ENCODE measurements around the gene PGF. TPM values are rescaled to one million over a fixed set of nuclear protein-coding genes. Genes with fewer than 3 reads are reported as not detected.

PGF gene
- total and polyA plus RNA-seq, 2 of the 13 experiments (the other 11 are each of a cell fraction or from before 2014, with no cell fraction given): 10.7 to 27.5 TPM

- TF ChIP-seq FOXK2 (IDR thresholded peaks at IDR 0.05) (peak; percentile 81), CREB3 (CRISPR knock-in tag; IDR thresholded peaks at IDR 0.05) (no peak), MNT (IDR thresholded peaks at IDR 0.05) (peak; percentile 93), ZNF530 (CRISPR knock-in tag; IDR thresholded peaks at IDR 0.05; ENCODE audit: low read depth) (no peak), ZNF326 (CRISPR knock-in tag; IDR thresholded peaks at IDR 0.05; ENCODE audit: borderline replicate concordance) (no peak), KLF11 (CRISPR knock-in tag; IDR thresholded peaks at IDR 0.05) (no peak), MAX (IDR thresholded peaks at IDR 0.05) (peak; percentile 99), ZBTB20 (CRISPR knock-in tag; IDR thresholded peaks at IDR 0.05; ENCODE audit: borderline replicate concordance, low read depth) (peak; percentile 65; the same call in 1 of the 2 replicates), HNF1B (CRISPR knock-in tag; IDR thresholded peaks at IDR 0.05) (peak; percentile 87), ZNF713 (CRISPR knock-in tag; IDR thresholded peaks at IDR 0.05) (no peak), AGO1 (IDR thresholded peaks at IDR 0.05; ENCODE audit: low read depth, low read length, poor library complexity, severe bottlenecking) (no peak), ZFP91 (CRISPR knock-in tag; IDR thresholded peaks at IDR 0.05; ENCODE audit: borderline replicate concordance) (peak; percentile 63), DPF2 (CRISPR knock-in tag; IDR thresholded peaks at IDR 0.05; ENCODE audit: borderline replicate concordance, low read depth) (peak; percentile 60; the same call in 1 of the 2 replicates), ZNF124 (CRISPR knock-in tag; IDR thresholded peaks at IDR 0.05) (no peak), RNF2 (conservative IDR thresholded peaks at IDR 0.05; ENCODE audit: low read depth) (0 out of 2 replicates have a peak, but pooled peaks have one; percentile 58), ZNF776 (CRISPR knock-in tag; IDR thresholded peaks at IDR 0.05) (no peak), ZFP1 (CRISPR knock-in tag; IDR thresholded peaks at IDR 0.05) (no peak), ZNF572 (CRISPR knock-in tag; IDR thresholded peaks at IDR 0.05) (0 out of 2 replicates have a peak, but pooled peaks have one; percentile 54), CREB1 (IDR thresholded peaks at IDR 0.05) (peak; percentile 75), CREB1 (CRISPR knock-in tag; IDR thresholded peaks at IDR 0.05) (peak; percentile 81), ISL2 (CRISPR knock-in tag; IDR thresholded peaks at IDR 0.05) (no peak), HHEX (CRISPR knock-in tag; IDR thresholded peaks at IDR 0.05) (no peak), PRDM10 (CRISPR knock-in tag; IDR thresholded peaks at IDR 0.05; ENCODE audit: low read depth) (peak; percentile 94)
These were observed 56.7 kb downstream of the PGF start (continued) for GRCh38 chr14:74898694-74899093.
